HepG2 (cell line): Measurements from ENCODE around the gene TM4SF20. TPM values are rescaled to one million over a fixed set of nuclear protein-coding genes. Genes with fewer than 3 reads are reported as not detected.
A peak's percentile ranks its signal among the peaks of the same experiment; 100 is the strongest.
"Not testable (repeated sequence)": the region's sequence is repeated elsewhere in the genome, so short reads cannot be mapped to it uniquely, and the experiment has no call there.

Experiments
- ATAC-seq: fragments of 200-7000 bp; cut with Tn5 transposase; 3 replicates; pipeline ENCODE4 v1.9.1; 2020; ENCODE audit warnings: mild to moderate bottlenecking, moderate library complexity
- BruUV-seq: library from RNA; stranded (reverse); fragments of 400-500 nt; replicated peaks from 2 replicates; lab custom pipeline; 2021; lab: Mats Ljungman, UMichigan
- CTCF ChIA-PET: fragments of 300-600 bp; formaldehyde crosslinking; extraction: SDS; loops from one replicate; lab custom pipeline; 2021; ENCODE audit warnings: low total read pairs, inconsistent platforms, low intra/inter-chr PET ratio; lab: Yijun Ruan, JAX
- POLR2A ChIA-PET: fragments of 350-600 bp; sonication (Branson Sonifier 250); formaldehyde crosslinking; loops from one replicate; lab custom pipeline; 2020; ENCODE audit warnings: antibody characterized with exemption, inconsistent platforms; lab: Yijun Ruan, JAX
- DNase-seq: peaks from one replicate; pipeline ENCODE4 v3.0.0-alpha.2; 2015; ENCODE audit warnings: low spot score
- FAIRE-seq: peaks from 3 replicates; lab custom pipeline; 2011; peaks lifted over from hg19 to GRCh38; lab: Jason Lieb, UNC
- H2AFZ ChIP-seq: one replicate; pipeline ENCODE4 v1.6.1; 2011; ENCODE audit warnings: low read length, inconsistent platforms
- H3K27ac ChIP-seq: fragments of 300-600 bp; 3 replicates; pipeline ENCODE4 v1.8.0; 2011; ENCODE audit warnings: mixed run types, mild to moderate bottlenecking, mixed read lengths, low read length, inconsistent platforms; ENCODE audit not compliant: insufficient read depth; ENCODE audit errors: extremely low read length
- H3K27me3 ChIP-seq, 2 experiments: fragments of 200-600 bp in 1 of 2; 2 replicates in 1 of 2; 3 replicates in 1 of 2; pipeline versions ENCODE4 v1.6.0 to v1.8.0; 2011; ENCODE audit warnings: low read length in 2 of 2, mild to moderate bottlenecking in 2 of 2, moderate library complexity in 2 of 2, inconsistent platforms in 1 of 2; ENCODE audit not compliant: insufficient read depth in 2 of 2, control insufficient read depth in 1 of 2
- H3K36me3 ChIP-seq, 2 experiments: fragments of 200-600 bp in 1 of 2; replicated peaks in 1 of 2; 2 replicates in 1 of 2; 3 replicates in 1 of 2; pipeline versions ENCODE4 v1.5.1 to v1.8.0; 2011; ENCODE audit warnings: low read length in 2 of 2, inconsistent platforms in 1 of 2; ENCODE audit not compliant: insufficient read depth in 2 of 2, control insufficient read depth in 1 of 2
- H3K4me1 ChIP-seq: 2 replicates; pipeline ENCODE4 v1.5.1; 2012; ENCODE audit warnings: low read length, inconsistent platforms; ENCODE audit not compliant: insufficient read depth
- H3K4me2 ChIP-seq: 2 replicates; pipeline ENCODE4 v1.6.0; 2011; ENCODE audit warnings: low read depth, low read length, inconsistent platforms
- H3K4me3 ChIP-seq, 3 experiments: fragments of 200-600 bp in 1 of 3; sonication (generic), shearing (Covaris generic) in 1 of 3; replicated peaks in 1 of 3; 2 replicates each; pipeline ENCODE4 v1.5.1; 2011 to 2016; ENCODE audit warnings: low read length in 3 of 3, inconsistent platforms in 2 of 3, low read depth in 2 of 3, mild to moderate bottlenecking in 2 of 3, control low read depth in 1 of 3, mixed read lengths in 1 of 3; ENCODE audit not compliant: insufficient read depth in 1 of 3
- H3K79me2 ChIP-seq: one replicate; pipeline ENCODE4 v1.6.1; 2011; ENCODE audit warnings: low read length, inconsistent platforms; ENCODE audit not compliant: insufficient read depth
- H3K9ac ChIP-seq: 2 replicates; pipeline ENCODE4 v1.6.0; 2011; ENCODE audit warnings: mild to moderate bottlenecking, low read depth, low read length, inconsistent platforms; ENCODE audit not compliant: insufficient read depth
- H3K9me3 ChIP-seq: 2 replicates; pipeline ENCODE4 v1.5.1; 2012; ENCODE audit warnings: mild to moderate bottlenecking, low read length
- H4K20me1 ChIP-seq: 2 replicates; pipeline ENCODE4 v1.6.0; 2011; ENCODE audit warnings: inconsistent platforms, mild to moderate bottlenecking, low read length, moderate library complexity; ENCODE audit not compliant: insufficient read depth
- CEBPZ ChIP-seq: IDR thresholded peaks from 2 replicates; pipeline ENCODE4 v1.6.1; 2012; ENCODE audit warnings: low read length, improper control_type of control experiment
- CENPX ChIP-seq: sonication (generic); formaldehyde crosslinking; IDR thresholded peaks from 2 replicates; pipeline ENCODE4 v1.9.0; 2021; ENCODE audit warnings: mild to moderate bottlenecking, missing genetic modification reagents, moderate library complexity
- CREB1 ChIP-seq, 2 experiments: fragments of 450-650 bp in 1 of 2; IDR thresholded peaks; 2 replicates each; pipeline ENCODE4 v1.6.1; 2016 to 2017; ENCODE audit warnings: control low read depth in 1 of 2, mild to moderate bottlenecking in 1 of 2, missing compliant biosample characterization in 1 of 2, missing genetic modification characterization in 1 of 2
- ZNF335 ChIP-seq: sonication (generic); formaldehyde crosslinking; IDR thresholded peaks from 2 replicates; pipeline ENCODE4 v1.4.0; 2020; ENCODE audit warnings: missing genetic modification reagents
- WGBS: methylation state at CpG from one replicate; pipeline ENCODE4 v1.1.6; 2017; ENCODE audit warnings: low lambda C conversion rate; 5-methylcytosine and 5-hydroxymethylcytosine counted together
- in situ Hi-C: cut with HindIII; loops from 2 replicates; pipeline ENCODE4 v1.10.0; 2017; ENCODE audit warnings: low pct_unique_long_range_greater_than_20kb; ENCODE audit not compliant: extremely low pct_ligation_motif_present
- intact Hi-C: fragments of 100-400 bp; cut with micrococcal nuclease; formaldehyde crosslinking; loops from one replicate; pipeline ENCODE4 v1.10.0; 2022; ENCODE audit not compliant: unreplicated experiment
- polyA plus RNA-seq, 8 experiments: library from polyadenylated mRNA; depleted of rRNA in 3 of 8; stranded (reverse) in 7 of 8; unstranded in 1 of 8; fragments of >200 nt; fragmentation: Illumina TruSeq in 4 of 8; extraction: Trizol in 4 of 8; gene quantifications; 2 replicates each; pipeline versions ENCODE4 v1.2.1 to v1.2.3, GENCODE V29; 2011 to 2016; ENCODE audit warnings: low read depth in 4 of 8, missing spikeins in 1 of 8, mixed read lengths in 1 of 8; ENCODE audit not compliant: insufficient read depth in 1 of 8
- total RNA-seq, 5 experiments: library from RNA; depleted of rRNA; stranded (reverse); fragments of >200 nt; fragmentation: Illumina TruSeq; extraction: Trizol; gene quantifications; 2 replicates each; pipeline ENCODE4 v1.2.3, GENCODE V29; 2016; ENCODE audit warnings: low read depth in 1 of 5
- TF ChIP-seq, protein P1 (sequence below): sonication (generic); formaldehyde crosslinking; IDR thresholded peaks from 2 replicates; pipeline ENCODE4 v1.4.0; 2020; ENCODE audit warnings: mild to moderate bottlenecking, missing genetic modification reagents

The TM4SF20 gene
- total and polyA plus RNA-seq, 2 of the 13 experiments (the other 11 are each of a cell fraction or from before 2014, with no cell fraction given): not detected

- TF ChIP-seq CEBPZ (no peak), CENPX (CRISPR knock-in tag) (no peak), ZNF335 (CRISPR knock-in tag) (no peak), CREB1 (IDR thresholded peaks at IDR 0.05) (no peak), CREB1 (CRISPR knock-in tag; IDR thresholded peaks at IDR 0.05) (no peak)
- TF ChIP-seq, protein P1, sequence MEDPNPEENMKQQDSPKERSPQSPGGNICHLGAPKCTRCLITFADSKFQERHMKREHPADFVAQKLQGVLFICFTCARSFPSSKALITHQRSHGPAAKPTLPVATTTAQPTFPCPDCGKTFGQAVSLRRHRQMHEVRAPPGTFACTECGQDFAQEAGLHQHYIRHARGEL (CRISPR knock-in tag): no peak
These were observed 9.5 kb upstream of the TM4SF20 start (continued) for GRCh38 chr2:227388537-227389011.

DNA sequence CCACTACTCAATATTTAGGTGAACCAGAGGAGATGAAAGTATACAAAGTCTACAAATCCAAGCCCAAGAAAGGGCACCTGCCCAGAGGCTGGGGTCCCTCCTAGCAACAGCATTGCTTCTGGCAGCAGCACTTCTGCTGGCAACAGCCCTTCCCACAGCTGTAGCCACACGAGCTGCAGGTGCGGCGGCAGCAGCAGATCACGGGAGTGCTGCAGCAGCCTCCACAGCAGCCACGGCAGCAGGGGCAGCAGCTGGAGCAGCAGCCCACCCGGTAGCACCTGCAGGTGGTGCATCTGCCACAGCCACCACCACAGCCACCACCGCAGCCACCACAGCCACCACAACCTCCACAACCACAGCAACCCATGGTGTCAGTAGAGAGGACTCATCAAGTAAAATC, 8.5 kb upstream of the TM4SF20 start, which contains the start of gene SCYGR1:
SCYGR1 (minus strand) TSS at position 367 of the 400 bp plus-strand sequence; CDS start at position 367, 0 bp downstream.
- 67% methylated on average over 3 of the region's 7 CpGs for WGBS
- H3K27me3 ChIP-seq: peaks cover 0 to 12% of the 10 kb centered on the region in 2 experiments; a peak in 2 of 5 replicates
- H3K4me3 ChIP-seq, H3K79me2 ChIP-seq, H3K27ac ChIP-seq, H3K9me3 ChIP-seq, BruUV-seq, H2AFZ ChIP-seq, POLR2A ChIA-PET, H4K20me1 ChIP-seq, H3K9ac ChIP-seq, CTCF ChIA-PET, DNase-seq, in situ Hi-C loops, H3K4me1 ChIP-seq, H3K36me3 ChIP-seq, FAIRE-seq, intact Hi-C loops: not testable (repeated sequence)
- peak; percentile 18; the same call in 2 of the 3 replicates for ATAC-seq
- H3K4me2 ChIP-seq: peak within 1 kb of the TSS; percentile 36
